ENCODE measurements around the gene B3GNT3. TPM values are rescaled to one million over a fixed set of nuclear protein-coding genes. Genes with fewer than 3 reads are reported as not detected.

The B3GNT3 gene
- total RNA-seq, 4 donors from 2014 or later, result 0.20 to 2.4 (median 0.44) TPM; not detected in 1

DNA sequence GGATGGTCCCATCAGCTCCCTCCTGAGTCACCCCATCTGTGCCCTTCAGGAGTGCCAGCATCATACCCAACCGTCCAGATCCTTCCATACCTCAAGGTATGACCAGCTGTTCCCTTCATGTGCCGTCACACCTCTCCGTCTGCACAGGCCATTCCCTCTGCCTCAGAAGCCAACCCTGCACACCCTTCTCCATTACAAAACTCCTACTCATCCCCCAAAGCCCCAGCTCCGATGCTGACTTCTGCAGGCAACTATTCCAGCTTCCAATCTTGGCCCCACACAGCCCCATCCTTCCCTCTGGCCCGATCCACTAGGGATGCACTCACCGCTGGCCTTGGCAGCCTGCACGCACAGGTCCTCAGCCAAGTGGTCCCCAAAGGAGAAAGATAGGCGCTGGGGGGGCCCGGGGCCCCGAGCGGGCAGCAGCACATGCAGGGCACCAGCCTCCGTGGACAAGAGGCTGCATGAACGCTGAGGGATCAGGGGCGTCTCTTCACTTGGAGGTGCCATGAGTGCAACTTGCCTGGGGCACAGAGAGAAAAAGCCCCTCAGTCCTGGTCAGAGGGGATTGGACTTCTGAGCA lies 49.1 kb downstream of the B3GNT3 start:
- TF ChIP-seq POLR2A (IDR thresholded peaks at IDR 0.05), result no peak
- TF ChIP-seq, protein P1, sequence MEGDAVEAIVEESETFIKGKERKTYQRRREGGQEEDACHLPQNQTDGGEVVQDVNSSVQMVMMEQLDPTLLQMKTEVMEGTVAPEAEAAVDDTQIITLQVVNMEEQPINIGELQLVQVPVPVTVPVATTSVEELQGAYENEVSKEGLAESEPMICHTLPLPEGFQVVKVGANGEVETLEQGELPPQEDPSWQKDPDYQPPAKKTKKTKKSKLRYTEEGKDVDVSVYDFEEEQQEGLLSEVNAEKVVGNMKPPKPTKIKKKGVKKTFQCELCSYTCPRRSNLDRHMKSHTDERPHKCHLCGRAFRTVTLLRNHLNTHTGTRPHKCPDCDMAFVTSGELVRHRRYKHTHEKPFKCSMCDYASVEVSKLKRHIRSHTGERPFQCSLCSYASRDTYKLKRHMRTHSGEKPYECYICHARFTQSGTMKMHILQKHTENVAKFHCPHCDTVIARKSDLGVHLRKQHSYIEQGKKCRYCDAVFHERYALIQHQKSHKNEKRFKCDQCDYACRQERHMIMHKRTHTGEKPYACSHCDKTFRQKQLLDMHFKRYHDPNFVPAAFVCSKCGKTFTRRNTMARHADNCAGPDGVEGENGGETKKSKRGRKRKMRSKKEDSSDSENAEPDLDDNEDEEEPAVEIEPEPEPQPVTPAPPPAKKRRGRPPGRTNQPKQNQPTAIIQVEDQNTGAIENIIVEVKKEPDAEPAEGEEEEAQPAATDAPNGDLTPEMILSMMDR (IDR thresholded peaks at IDR 0.05), result no peak
- no peak for TF ChIP-seq EP300 (IDR thresholded peaks at IDR 0.05)

DNA sequence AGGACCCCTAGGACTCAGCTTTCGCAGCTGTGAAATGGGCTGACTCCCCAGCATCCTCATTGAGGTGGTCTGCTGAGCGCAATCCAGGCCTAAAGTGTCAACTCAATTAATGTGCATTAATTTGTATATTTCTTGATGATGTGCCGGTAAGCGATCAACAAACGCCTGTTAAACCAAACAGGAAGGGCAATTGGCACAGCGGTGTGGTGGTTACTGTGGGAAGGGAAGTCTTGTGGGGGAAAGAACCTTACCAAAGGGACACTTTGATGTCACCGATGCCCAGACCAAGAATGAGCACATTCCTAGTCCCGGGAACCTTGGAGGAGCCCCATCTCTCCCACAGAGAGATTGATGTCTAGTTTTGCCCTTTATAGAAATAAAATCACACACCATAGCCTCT lies 51.2 kb downstream of the B3GNT3 start:
- DNase-seq (ENCODE audit: low spot score in 2 of 2), result no peak
- WGBS, 2 donors, result 76 to 85% methylated on average over 8 of the region's 8 CpGs
- H3K9me3 ChIP-seq, result no peaks in the 10 kb centered on the region
- no peaks in the 10 kb centered on the region for H3K36me3 ChIP-seq
- H3K4me1 ChIP-seq, result peaks cover 0 to 30% (median 13%) of the 10 kb centered on the region in 4 donors
- peaks cover 0 to 42% of the 10 kb centered on the region in 2 donors for H3K27me3 ChIP-seq
- H3K4me3 ChIP-seq, result no peak overlapping the region
- TF ChIP-seq EP300 (IDR thresholded peaks at IDR 0.05), result no peak
- TF ChIP-seq, protein P1 (IDR thresholded peaks at IDR 0.05), result no peak
- TF ChIP-seq POLR2A (IDR thresholded peaks at IDR 0.05), result no peak
- H3K27ac ChIP-seq, result no peak overlapping the region

More for the DNA sequence above, 49.1 kb downstream of the B3GNT3 start:
- H3K9me3 ChIP-seq, result no peaks in the 10 kb centered on the region
- H3K4me3 ChIP-seq, result no peak overlapping the region
- WGBS, 2 donors, result 81 to 84% methylated on average over 12 to 14 of the region's 14 CpGs
- H3K27ac ChIP-seq, result no peak overlapping the region
- H3K4me1 ChIP-seq, result peaks cover 0 to 31% (median 10%) of the 10 kb centered on the region in 4 donors
- peaks cover 0 to 55% of the 10 kb centered on the region in 2 donors for H3K27me3 ChIP-seq
- no peak for DNase-seq (ENCODE audit: low spot score in 2 of 2)
- H3K36me3 ChIP-seq, result no peaks in the 10 kb centered on the region

DNA sequence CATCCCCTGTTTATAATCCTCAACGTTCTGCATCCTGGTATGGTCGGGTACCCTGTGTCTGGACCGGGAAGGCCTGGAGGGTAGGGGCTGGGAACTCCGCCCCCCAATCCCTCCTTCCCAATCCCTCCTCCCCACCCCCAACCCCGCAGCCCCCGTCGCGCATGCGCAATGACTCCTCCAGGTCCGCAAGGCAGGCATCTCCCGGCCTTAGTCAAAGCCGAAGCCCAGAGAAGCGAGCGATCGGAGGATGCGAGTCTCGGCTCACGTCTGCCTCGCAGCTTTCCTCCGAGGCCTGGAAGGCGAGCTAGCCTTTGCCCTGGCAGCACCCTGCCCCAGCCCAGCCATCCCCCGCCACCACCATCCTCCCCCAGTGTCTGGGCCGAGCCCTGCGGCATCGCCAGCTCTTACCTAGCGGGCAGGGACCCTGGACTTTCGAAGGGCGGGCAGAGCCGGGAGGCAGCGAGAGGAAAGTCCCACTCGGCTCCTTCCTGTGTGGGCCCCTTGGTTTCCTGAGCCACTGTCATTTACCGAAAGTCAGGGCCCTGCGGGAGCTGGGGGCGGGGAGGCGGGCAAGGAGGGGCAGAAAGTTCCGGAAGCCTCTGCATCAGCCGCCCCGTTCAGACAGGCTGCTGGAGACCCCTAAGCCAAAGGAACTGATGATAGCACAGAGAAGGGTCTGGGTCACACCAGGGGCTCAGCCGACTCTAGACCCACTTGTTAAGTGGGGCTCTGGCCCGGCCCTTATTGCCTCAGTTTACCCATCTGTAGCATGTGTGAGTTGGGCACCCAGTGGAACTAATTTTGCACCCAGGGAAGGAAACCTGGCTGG lies 52.8 kb downstream of the B3GNT3 start, which contains the start of gene JAK3:
TSS of gene JAK3 (minus strand) at position 445 of the 829 bp plus-strand sequence. CDS start 3,565 bp downstream, outside the sequence.
- Histone ChIP-seq H3K9me3 (no peaks in the 10 kb centered on the region), H3K27ac (peak within 1 kb of the TSS in 3 of 4 donors; percentile 80 to 83 (median 82)), H3K36me3 (no peaks in the 10 kb centered on the region), H3K4me3 (peak within 1 kb of the TSS; percentile 21 to 51 (median 42)), H3K27me3 (peaks cover 0 to 26% of the 10 kb centered on the region in 2 donors), H3K4me1 (peaks cover 0 to 20% (median 7%) of the 10 kb centered on the region in 4 donors)
- no peak for DNase-seq (ENCODE audit: low spot score in 2 of 2)
- TF ChIP-seq POLR2A (IDR thresholded peaks at IDR 0.05) (no peak), EP300 (IDR thresholded peaks at IDR 0.05) (peak in 1 of 2 donors; percentile 7)
- 1 to 6% methylated on average over 12 to 36 of the region's 40 CpGs for WGBS, 2 donors

DNA sequence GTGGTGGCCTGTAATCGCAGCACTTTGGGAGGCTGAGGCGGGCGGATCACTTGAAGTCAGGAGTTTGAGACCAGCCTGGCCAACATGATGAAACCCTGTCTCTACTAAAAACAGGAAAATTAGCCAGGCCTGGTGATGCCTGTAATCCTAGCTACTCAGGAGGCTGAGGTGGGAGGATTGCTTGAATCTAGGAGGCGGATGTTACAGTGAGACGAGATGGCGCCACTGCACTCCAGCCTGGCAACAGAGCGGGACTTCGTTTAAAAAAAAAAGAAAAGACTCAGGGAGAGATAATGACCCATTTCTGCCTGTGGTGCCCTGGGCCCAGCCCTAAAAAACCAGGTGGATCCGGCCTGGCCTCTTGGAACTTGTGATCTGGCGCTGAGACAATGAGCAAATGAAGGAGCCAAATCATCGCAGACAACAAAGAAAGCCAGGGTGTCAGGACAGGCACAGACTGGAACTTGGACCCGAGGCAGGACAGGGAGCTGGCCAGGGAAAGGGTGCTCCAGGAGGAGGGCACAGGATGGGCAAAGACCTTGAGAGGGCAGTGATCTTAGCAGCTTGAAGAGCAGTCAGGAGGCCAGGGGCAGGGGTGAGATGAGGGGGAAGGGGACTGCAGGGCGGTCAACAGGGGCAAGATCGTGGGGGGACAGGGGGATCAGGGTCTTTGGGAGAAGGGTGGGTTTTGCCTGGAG lies 53.8 kb downstream of the B3GNT3 start:
- Histone ChIP-seq H3K4me1 (peaks cover 0 to 20% (median 7%) of the 10 kb centered on the region in 4 donors), H3K4me3 (no peak overlapping the region), H3K27me3 (peaks cover 0 to 16% of the 10 kb centered on the region in 2 donors), H3K36me3 (no peaks in the 10 kb centered on the region), H3K27ac (peak overlapping the region in 2 of 4 donors; percentile 80 to 83), H3K9me3 (no peaks in the 10 kb centered on the region)
- TF ChIP-seq EP300 (IDR thresholded peaks at IDR 0.05) (no peak), POLR2A (IDR thresholded peaks at IDR 0.05) (no peak)
- TF ChIP-seq, protein P1 (IDR thresholded peaks at IDR 0.05), result no peak
- WGBS, 2 donors, result 84 to 85% methylated on average over 14 of the region's 14 CpGs
- DNase-seq (ENCODE audit: low spot score in 2 of 2), result no peak

DNA sequence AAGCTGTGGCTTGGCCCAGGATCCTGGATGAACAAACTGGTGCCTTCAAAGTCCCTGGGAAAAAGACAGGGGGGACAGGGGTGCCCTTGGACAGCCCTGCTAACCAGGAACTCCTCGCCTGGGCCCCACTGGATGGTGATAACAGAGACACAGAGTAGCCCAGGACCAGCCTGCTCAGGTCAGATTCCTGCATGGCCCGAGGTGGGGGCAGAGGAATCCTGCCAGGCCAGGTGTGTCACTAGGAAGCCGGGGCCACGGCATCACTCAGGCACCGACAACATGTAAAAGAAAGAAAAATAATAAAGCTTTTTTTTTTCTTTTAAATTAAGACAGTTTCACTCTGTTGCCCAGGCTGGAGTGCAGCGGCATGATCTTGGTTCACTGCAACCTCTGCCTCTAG lies 59.1 kb downstream of the B3GNT3 start:
- no peaks in the 10 kb centered on the region for H3K9me3 ChIP-seq
- 81 to 88% methylated on average over 6 of the region's 6 CpGs for WGBS, 2 donors
- H3K4me1 ChIP-seq, result peaks cover 0 to 7% (median 2%) of the 10 kb centered on the region in 4 donors
- no peak overlapping the region for H3K4me3 ChIP-seq
- no peaks in the 10 kb centered on the region for H3K27me3 ChIP-seq
- DNase-seq (ENCODE audit: low spot score in 2 of 2), result no peak
- H3K27ac ChIP-seq, result no peak overlapping the region
- no peak for TF ChIP-seq EP300 (IDR thresholded peaks at IDR 0.05)
- TF ChIP-seq POLR2A (IDR thresholded peaks at IDR 0.05), result no peak
- TF ChIP-seq, protein P1 (IDR thresholded peaks at IDR 0.05), result no peak
- H3K36me3 ChIP-seq, result no peaks in the 10 kb centered on the region
